ENCODE results near the gene NR4A3. TPM values are rescaled to one million over a fixed set of nuclear protein-coding genes. Genes with fewer than 3 reads are reported as not detected.
A peak's percentile ranks its signal among the peaks of the same experiment; 100 is the strongest.

NR4A3 gene
- total RNA-seq (10 to 100 TPM in 4 of 9 donors, 1 to 10 TPM in 5; 1.5 to 27.8 (median 9.9) TPM), polyA plus RNA-seq (10 to 100 TPM in 1 of 2 donors, 1 to 10 TPM in 1; 1.6 to 17.5 TPM)
- long read RNA-seq, donor 1, partial matches to known transcripts: 1 of 1 reads
- long read RNA-seq, donor 1, other reads (novel, unspliced or antisense): 0 of 1 reads
- long read RNA-seq, donor 2, partial matches to known transcripts: 4 of 6 reads
- long read RNA-seq, donor 2, other reads (novel, unspliced or antisense): 2 of 6 reads
- long read RNA-seq, donor 3, partial matches to known transcripts: 0 of 1 reads
- long read RNA-seq, donor 3, other reads (novel, unspliced or antisense): 1 of 1 reads

DNA sequence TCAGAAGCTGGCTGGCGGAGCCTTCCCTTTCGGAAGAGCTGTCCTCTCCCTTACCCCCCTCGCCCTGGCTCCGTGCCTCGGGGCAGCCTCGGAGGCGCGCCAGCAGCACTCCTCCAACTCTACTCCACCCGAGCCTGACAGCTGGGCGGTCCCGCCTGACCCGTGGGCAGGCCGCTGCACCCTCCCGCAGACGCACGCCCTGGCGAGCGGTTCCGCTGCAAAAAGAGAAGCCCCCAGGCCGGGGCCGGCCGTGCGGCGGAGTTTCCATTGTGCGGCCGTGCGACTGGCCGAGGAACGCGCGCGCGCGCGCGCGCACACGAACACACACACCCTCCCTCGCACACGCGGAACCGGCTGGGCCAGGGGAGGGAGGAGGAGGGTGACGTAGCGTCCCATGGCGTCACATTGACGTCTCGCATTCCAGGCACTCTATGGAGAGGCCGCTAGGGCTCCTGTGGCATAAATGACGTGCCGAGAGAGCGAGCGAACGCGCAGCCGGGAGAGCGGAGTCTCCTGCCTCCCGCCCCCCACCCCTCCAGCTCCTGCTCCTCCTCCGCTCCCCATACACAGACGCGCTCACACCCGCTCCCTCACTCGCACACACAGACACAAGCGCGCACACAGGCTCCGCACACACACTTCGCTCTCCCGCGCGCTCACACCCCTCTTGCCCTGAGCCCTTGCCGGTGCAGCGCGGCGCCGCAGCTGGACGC lies at the start of gene NR4A3:
NR4A3 (plus strand) TSS at position 490 of the 713 bp plus-strand sequence. CDS start 6,158 bp downstream, outside the sequence.
- peak; percentile 36 to 95 for TF ChIP-seq POLR2A (IDR thresholded peaks at IDR 0.05)
- TF ChIP-seq, protein P1, sequence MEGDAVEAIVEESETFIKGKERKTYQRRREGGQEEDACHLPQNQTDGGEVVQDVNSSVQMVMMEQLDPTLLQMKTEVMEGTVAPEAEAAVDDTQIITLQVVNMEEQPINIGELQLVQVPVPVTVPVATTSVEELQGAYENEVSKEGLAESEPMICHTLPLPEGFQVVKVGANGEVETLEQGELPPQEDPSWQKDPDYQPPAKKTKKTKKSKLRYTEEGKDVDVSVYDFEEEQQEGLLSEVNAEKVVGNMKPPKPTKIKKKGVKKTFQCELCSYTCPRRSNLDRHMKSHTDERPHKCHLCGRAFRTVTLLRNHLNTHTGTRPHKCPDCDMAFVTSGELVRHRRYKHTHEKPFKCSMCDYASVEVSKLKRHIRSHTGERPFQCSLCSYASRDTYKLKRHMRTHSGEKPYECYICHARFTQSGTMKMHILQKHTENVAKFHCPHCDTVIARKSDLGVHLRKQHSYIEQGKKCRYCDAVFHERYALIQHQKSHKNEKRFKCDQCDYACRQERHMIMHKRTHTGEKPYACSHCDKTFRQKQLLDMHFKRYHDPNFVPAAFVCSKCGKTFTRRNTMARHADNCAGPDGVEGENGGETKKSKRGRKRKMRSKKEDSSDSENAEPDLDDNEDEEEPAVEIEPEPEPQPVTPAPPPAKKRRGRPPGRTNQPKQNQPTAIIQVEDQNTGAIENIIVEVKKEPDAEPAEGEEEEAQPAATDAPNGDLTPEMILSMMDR (IDR thresholded peaks at IDR 0.05): peak in 9 of 12 donors; percentile 11 to 40 (median 27)
- Histone ChIP-seq H3K4me1 (peaks cover 0 to 44% (median 23%) of the 10 kb centered on the region in 12 donors), H3K36me3 (no peaks in the 10 kb centered on the region), H3K4me3 (peak within 1 kb of the TSS; percentile 46 to 95 (median 88)), H3K27me3 (peaks cover 0 to 28% (median 11%) of the 10 kb centered on the region in 9 donors), H3K9me3 (no peaks in the 10 kb centered on the region), H3K27ac (peak within 1 kb of the TSS; percentile 86 to 100 (median 98))
- peak; percentile 94 to 98 (median 96) for DNase-seq
- ATAC-seq: peak; percentile 80 to 86 (median 82)
- intact Hi-C loops (cut with DNase I): loop anchor here in 9 of 10 donors (2.0 to 10.0 kb wide), 15 partner anchors 85 to 603 kb away; partner anchors contain the start of genes STX17 (in 7 of the 9), ALG2 (in 2 of the 9), SEC61B (in 2 of the 9) and MSANTD3 (in 1 of the 9)
- 0 to 1% (median 1%) methylated on average over 48 to 75 of the region's 75 CpGs for WGBS, 4 donors

DNA sequence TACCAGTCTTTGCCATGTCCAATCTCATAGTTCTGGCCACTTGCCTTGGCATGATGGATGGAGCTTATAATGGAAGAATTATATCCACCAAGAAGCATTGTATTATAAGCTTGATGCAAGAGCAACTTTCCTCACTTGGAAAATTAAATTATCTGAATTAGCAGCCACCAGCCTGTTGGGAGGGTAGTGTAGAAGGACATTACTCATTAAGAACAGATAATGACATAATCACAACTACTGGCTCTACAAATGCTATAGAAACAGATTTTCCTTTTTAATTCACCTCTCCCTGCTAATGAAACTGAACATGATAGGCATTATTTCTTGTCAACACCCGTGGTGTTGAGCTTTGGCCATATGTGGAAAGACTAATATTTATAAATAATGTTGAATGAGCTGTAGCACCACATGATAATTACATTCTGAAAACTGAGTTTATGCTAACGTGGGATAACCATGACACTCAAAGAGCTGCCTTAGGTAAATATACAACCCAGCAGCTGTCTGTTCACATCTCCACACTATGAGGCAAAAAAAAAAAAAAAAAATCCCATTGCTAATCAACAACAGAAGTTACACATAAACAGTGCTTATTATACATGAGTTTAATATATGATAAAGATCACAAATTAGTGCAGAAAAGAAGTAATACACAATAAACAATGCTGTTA lies 48.1 kb upstream of the NR4A3 start:
- Histone ChIP-seq H3K4me1 (no peaks in the 10 kb centered on the region), H3K4me3 (no peak overlapping the region), H3K27me3 (no peaks in the 10 kb centered on the region), H3K27ac (no peak overlapping the region), H3K9me3 (no peaks in the 10 kb centered on the region), H3K36me3 (no peaks in the 10 kb centered on the region)
- WGBS, 4 donors: 79 to 84% (median 80%) methylated on average over 2 of the region's 2 CpGs
- intact Hi-C loops (cut with DNase I): loop anchor here in 1 of 10 donors (10.0 kb wide), 1 partner anchor 109 kb away; no protein-coding TSS in a partner anchor
- TF ChIP-seq POLR2A (IDR thresholded peaks at IDR 0.05): no peak
- TF ChIP-seq, protein P1 (IDR thresholded peaks at IDR 0.05): no peak
- DNase-seq (no peak), ATAC-seq (no peak)

GRCh38 chr9:99778308-99778707 lies 43.4 kb upstream of the NR4A3 start:
- H3K36me3 ChIP-seq: no peaks in the 10 kb centered on the region
- H3K27ac ChIP-seq: no peak overlapping the region
- no peaks in the 10 kb centered on the region for H3K9me3 ChIP-seq
- no peak for DNase-seq
- intact Hi-C loops (cut with DNase I): loop anchor here in 1 of 10 donors (10.0 kb wide), 1 partner anchor 114 kb away; no protein-coding TSS in a partner anchor
- no peaks in the 10 kb centered on the region for H3K27me3 ChIP-seq
- no peak overlapping the region for H3K4me3 ChIP-seq
- WGBS, 4 donors: 73 to 85% (median 82%) methylated on average over 2 of the region's 2 CpGs
- no peaks in the 10 kb centered on the region for H3K4me1 ChIP-seq
- TF ChIP-seq POLR2A (IDR thresholded peaks at IDR 0.05): no peak
- TF ChIP-seq, protein P1 (IDR thresholded peaks at IDR 0.05): no peak
- no peak for ATAC-seq

Measured in heart left ventricle (tissue), 16 donors.